Activated CD8-positive, alpha-beta memory T cell treated with anti-CD3 and anti-CD28 coated beads, Interleukin-2, amount 10 ng/mL, durations not matched to agents 7 days and 5 days (primary cell): ENCODE measurements around the gene SPTBN4. TPM values are rescaled to one million over a fixed set of nuclear protein-coding genes. Genes with fewer than 3 reads are reported as not detected.
"Not testable (repeated sequence)": the region's sequence is repeated elsewhere in the genome, so short reads cannot be mapped to it uniquely, and the experiment has no call there.

ENCODE experiments used
- ATAC-seq: fragments of 150-1000 bp; cut with Tn5 transposase; one replicate; pipeline ENCODE4 v1.10.0; 2021; ENCODE audit warnings: moderate library complexity
- CTCF ChIA-PET: fragments of 350-600 bp; sonication (Branson Sonifier 250); formaldehyde crosslinking; loops from one replicate; lab custom pipeline; 2021; ENCODE audit warnings: antibody characterized with exemption; lab: Charles Lee
- DNase-seq: peaks from one replicate; pipeline ENCODE4 v3.0.0-alpha.2; 2020
- H3K27ac Mint-ChIP-seq: one replicate; pipeline ENCODE4 v1.8.0; 2021; ENCODE audit warnings: mild to moderate bottlenecking, mixed read lengths
- H3K27me3 Mint-ChIP-seq: one replicate; pipeline ENCODE4 v1.8.0; 2021; ENCODE audit warnings: mixed read lengths
- H3K36me3 Mint-ChIP-seq: one replicate; pipeline ENCODE4 v1.8.0; 2021; ENCODE audit warnings: mild to moderate bottlenecking, mixed read lengths
- H3K4me1 Mint-ChIP-seq: one replicate; pipeline ENCODE4 v1.8.0; 2021; ENCODE audit warnings: mixed read lengths
- H3K4me3 Mint-ChIP-seq: one replicate; pipeline ENCODE4 v1.8.0; 2021; ENCODE audit warnings: mild to moderate bottlenecking, moderate library complexity, mixed read lengths
- H3K9me3 Mint-ChIP-seq: one replicate; pipeline ENCODE4 v1.8.0; 2022; ENCODE audit warnings: low read depth, mixed read lengths
- total RNA-seq, 2 experiments: library from RNA; stranded (reverse); gene quantifications; one replicate each; pipeline ENCODE4 v1.2.3, GENCODE V29; 2021

SPTBN4 gene
- total RNA-seq, 2 experiments from 2014 or later, result 0.30 to 0.44 TPM

GRCh38 chr19:40460185-40460584 lies 6.6 kb upstream of the SPTBN4 start:
- CTCF ChIA-PET, result no interaction called here
- DNase-seq (no peak), ATAC-seq (no peak)
- no peaks in the 10 kb centered on the region for H3K36me3 Mint-ChIP-seq
- H3K27me3 Mint-ChIP-seq, result no peaks in the 10 kb centered on the region
- no peak overlapping the region for H3K27ac Mint-ChIP-seq
- H3K9me3 Mint-ChIP-seq, result no peaks in the 10 kb centered on the region
- H3K4me3 Mint-ChIP-seq, result no peak overlapping the region
- peaks cover 19% of the 10 kb centered on the region for H3K4me1 Mint-ChIP-seq

GRCh38 chr19:40461669-40462221 lies 5.1 kb upstream of the SPTBN4 start:
- no peak overlapping the region for H3K4me3 Mint-ChIP-seq
- no peak overlapping the region for H3K27ac Mint-ChIP-seq
- H3K9me3 Mint-ChIP-seq, result no peaks in the 10 kb centered on the region
- ATAC-seq (no peak), DNase-seq (no peak)
- CTCF ChIA-PET, result interaction anchor here (1.2 to 5.0 kb wide), 4 partner anchors 39 to 172 kb away, joined by 4 to 57 read pairs (median 13); no protein-coding TSS in a partner anchor
- H3K36me3 Mint-ChIP-seq, result no peaks in the 10 kb centered on the region
- H3K27me3 Mint-ChIP-seq, result peaks cover 7% of the 10 kb centered on the region
- H3K4me1 Mint-ChIP-seq, result peaks cover 30% of the 10 kb centered on the region

- not testable (repeated sequence) for ATAC-seq
- H3K4me1 Mint-ChIP-seq, result peaks cover 34% of the 10 kb centered on the region
- CTCF ChIA-PET, result interaction anchor here (0.6 to 5.0 kb wide), 31 partner anchors 9 to 1977 kb away, joined by 3 to 57 read pairs (median 4); partner anchors contain the start of genes C19orf47, LTBP4, PLD3 and PSMC4
Measured at GRCh38 chr19:40463587-40464037, 3.2 kb upstream of the SPTBN4 start.

GRCh38 chr19:40464059-40465024 lies 2.5 kb upstream of the SPTBN4 start:
- CTCF ChIA-PET, result interaction anchor here (0.6 to 5.0 kb wide), 39 partner anchors 8 to 1976 kb away, joined by 3 to 57 read pairs (median 4); partner anchors contain the start of genes C19orf47, LTBP4, PLD3 and PSMC4
- Mint-ChIP-seq H3K27ac (peak overlapping the region; percentile 85), H3K36me3 (no peaks in the 10 kb centered on the region), H3K9me3 (no peaks in the 10 kb centered on the region), H3K4me3 (peak overlapping the region; percentile 79), H3K27me3 (peaks cover 23% of the 10 kb centered on the region), H3K4me1 (peaks cover 34% of the 10 kb centered on the region)
- DNase-seq (peak; percentile 79), ATAC-seq (no peak)

More at GRCh38 chr19:40463587-40464037, 3.2 kb upstream of the SPTBN4 start:
- not testable (repeated sequence) for H3K9me3 Mint-ChIP-seq, H3K36me3 Mint-ChIP-seq, DNase-seq, H3K4me3 Mint-ChIP-seq
- Mint-ChIP-seq H3K27me3 (peaks cover 19% of the 10 kb centered on the region), H3K27ac (peak overlapping the region; percentile 36)

DNA sequence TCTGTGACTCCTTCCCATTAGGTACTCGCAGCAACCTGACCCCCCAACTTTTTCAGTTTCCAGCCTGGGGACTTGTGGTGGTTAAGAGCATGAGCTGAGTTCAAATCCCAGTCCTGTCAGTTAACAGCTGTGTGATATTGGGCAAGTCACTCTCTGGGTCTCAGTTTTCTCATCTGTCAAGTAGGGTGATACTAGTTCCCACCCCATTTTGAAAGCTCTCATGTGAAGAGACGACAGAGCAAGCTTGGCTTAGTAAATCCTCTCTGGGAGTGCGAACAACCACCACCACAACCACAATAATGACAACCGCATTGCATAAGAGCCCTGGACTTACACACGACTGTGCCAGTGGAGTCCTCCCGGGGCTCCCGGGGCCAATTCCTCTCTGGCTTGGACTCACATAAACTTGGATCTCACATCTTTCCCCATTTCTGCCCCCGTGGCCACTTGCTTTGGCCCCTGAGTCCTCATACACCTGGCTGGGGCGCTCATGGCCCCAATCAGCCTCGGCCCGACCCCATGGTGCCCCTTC lies 1.7 kb upstream of the SPTBN4 start:
- Mint-ChIP-seq H3K4me3 (peak overlapping the region; percentile 79), H3K9me3 (no peaks in the 10 kb centered on the region), H3K27me3 (peaks cover 23% of the 10 kb centered on the region), H3K36me3 (no peaks in the 10 kb centered on the region), H3K27ac (peak overlapping the region; percentile 85), H3K4me1 (peaks cover 34% of the 10 kb centered on the region)
- ATAC-seq (no peak), DNase-seq (peak; percentile 78)
- CTCF ChIA-PET, result interaction anchor here (0.8 to 5.0 kb wide), 29 partner anchors 9 to 494 kb away, joined by 3 to 57 read pairs (median 5); partner anchors contain the start of genes C19orf47, LTBP4, PLD3 and PSMC4

GRCh38 chr19:40465557-40466218 lies 1.1 kb upstream of the SPTBN4 start, which contains the start of gene BLVRB:
Gene BLVRB (minus strand): TSS chr19:40465745. CDS start chr19:40465688, 57 bp downstream.
- peaks cover 34% of the 10 kb centered on the region for H3K4me1 Mint-ChIP-seq
- peak within 1 kb of the TSS; percentile 85 for H3K27ac Mint-ChIP-seq
- no peaks in the 10 kb centered on the region for H3K36me3 Mint-ChIP-seq
- peak within 1 kb of the TSS; percentile 79 for H3K4me3 Mint-ChIP-seq
- H3K27me3 Mint-ChIP-seq, result peaks cover 23% of the 10 kb centered on the region
- H3K9me3 Mint-ChIP-seq, result no peaks in the 10 kb centered on the region
- peak; percentile 88 for ATAC-seq
- peak; percentile 99 for DNase-seq
- CTCF ChIA-PET, result interaction anchor here (0.8 to 5.0 kb wide), 24 partner anchors 11 to 168 kb away, joined by 3 to 57 read pairs (median 5); partner anchors contain the start of genes C19orf47, LTBP4, PLD3 and SERTAD1

- CTCF ChIA-PET, result interaction anchor here (0.8 to 5.0 kb wide), 20 partner anchors 10 to 169 kb away, joined by 3 to 57 read pairs (median 6); partner anchors contain the start of genes LTBP4, SERTAD1 and SERTAD3
- no peaks in the 10 kb centered on the region for H3K36me3 Mint-ChIP-seq
- H3K27ac Mint-ChIP-seq, result peak overlapping the region; percentile 34
- H3K27me3 Mint-ChIP-seq, result peaks cover 23% of the 10 kb centered on the region
- H3K4me3 Mint-ChIP-seq, result peak overlapping the region; percentile 79
- ATAC-seq, result no peak
- peak; percentile 81 for DNase-seq
- H3K4me1 Mint-ChIP-seq, result peaks cover 34% of the 10 kb centered on the region
- H3K9me3 Mint-ChIP-seq, result no peaks in the 10 kb centered on the region
Measured at GRCh38 chr19:40466219-40466984, 399 bp upstream of the SPTBN4 start.

DNA sequence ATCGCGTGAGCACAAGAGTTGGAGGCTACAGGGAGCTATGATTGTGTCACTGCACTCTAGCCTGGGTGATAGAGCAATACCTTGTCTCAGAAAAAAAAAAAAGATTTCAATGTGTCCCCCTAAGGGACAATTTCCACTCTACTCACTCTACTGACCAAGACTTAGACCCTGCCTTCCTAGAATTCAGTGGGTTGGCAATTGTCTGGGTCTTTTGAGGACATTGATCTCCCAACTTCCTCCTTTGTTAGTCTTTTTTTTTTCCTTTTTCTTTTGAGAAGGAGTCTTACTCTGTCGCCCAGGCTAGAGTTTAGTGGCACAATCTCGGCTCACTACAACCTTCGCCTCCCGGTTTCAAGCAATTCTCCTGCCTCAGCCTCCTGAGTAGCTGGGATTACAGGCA lies 2.2 kb downstream of the SPTBN4 start:
- H3K27me3 Mint-ChIP-seq, result peaks cover 23% of the 10 kb centered on the region
- H3K4me1 Mint-ChIP-seq, result peaks cover 26% of the 10 kb centered on the region
- H3K36me3 Mint-ChIP-seq, result no peaks in the 10 kb centered on the region
- DNase-seq (no peak), ATAC-seq (no peak)
- CTCF ChIA-PET, result interaction anchor here (0.7 kb wide), 1 partner anchor 54 kb away, joined by 3 read pairs; no protein-coding TSS in a partner anchor
- H3K27ac Mint-ChIP-seq, result no peak overlapping the region
- H3K4me3 Mint-ChIP-seq, result no peak overlapping the region
- no peaks in the 10 kb centered on the region for H3K9me3 Mint-ChIP-seq

- Mint-ChIP-seq H3K27me3 (peaks cover 22% of the 10 kb centered on the region), H3K36me3 (no peaks in the 10 kb centered on the region), H3K27ac (no peak overlapping the region), H3K9me3 (no peaks in the 10 kb centered on the region), H3K4me1 (peaks cover 10% of the 10 kb centered on the region), H3K4me3 (no peak overlapping the region)
- CTCF ChIA-PET, result interaction anchor here (0.6 kb wide), 1 partner anchor 15 kb away, joined by 3 read pairs; no protein-coding TSS in a partner anchor
- ATAC-seq (no peak), DNase-seq (no peak)
Measured at GRCh38 chr19:40471111-40471510, 4.3 kb downstream of the SPTBN4 start.

DNA sequence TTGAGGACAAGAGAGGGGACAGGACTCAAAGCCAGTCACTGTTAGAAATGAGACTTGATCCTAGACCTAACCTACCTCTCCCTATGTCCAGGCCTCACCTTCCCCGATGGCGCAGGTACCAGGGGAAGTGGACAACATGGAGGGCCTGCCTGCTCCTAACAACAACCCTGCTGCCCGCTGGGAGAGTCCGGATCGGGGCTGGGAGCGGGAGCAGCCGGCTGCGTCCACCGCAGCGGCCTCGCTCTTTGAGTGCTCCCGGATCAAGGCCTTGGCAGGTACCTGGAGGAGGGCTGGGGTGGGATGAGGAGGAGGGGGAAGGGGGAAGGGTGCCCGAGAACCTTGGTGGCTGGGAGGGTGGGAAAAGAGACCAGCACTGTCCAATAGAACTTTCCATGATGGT lies 5.7 kb downstream of the SPTBN4 start:
- Mint-ChIP-seq H3K27me3 (peaks cover 15% of the 10 kb centered on the region), H3K27ac (no peak overlapping the region), H3K9me3 (no peaks in the 10 kb centered on the region), H3K4me3 (no peak overlapping the region), H3K36me3 (no peaks in the 10 kb centered on the region), H3K4me1 (peaks cover 4% of the 10 kb centered on the region)
- CTCF ChIA-PET, result no interaction called here
- ATAC-seq (no peak), DNase-seq (no peak)

GRCh38 chr19:40474737-40475136 lies 7.9 kb downstream of the SPTBN4 start:
- Mint-ChIP-seq H3K27me3 (no peaks in the 10 kb centered on the region), H3K36me3 (no peaks in the 10 kb centered on the region), H3K4me3 (no peak overlapping the region), H3K9me3 (no peaks in the 10 kb centered on the region), H3K27ac (no peak overlapping the region), H3K4me1 (no peaks in the 10 kb centered on the region)
- no peak for ATAC-seq
- CTCF ChIA-PET, result interaction anchor here (1.3 kb wide), 1 partner anchor 11 kb away, joined by 4 read pairs; no protein-coding TSS in a partner anchor
- no peak for DNase-seq
